ENCODE measurements around the gene MOXD1. TPM values are rescaled to one million over a fixed set of nuclear protein-coding genes. Genes with fewer than 3 reads are reported as not detected.

Gene MOXD1
- total RNA-seq, 1 donor from 2014 or later: 113 TPM

DNA sequence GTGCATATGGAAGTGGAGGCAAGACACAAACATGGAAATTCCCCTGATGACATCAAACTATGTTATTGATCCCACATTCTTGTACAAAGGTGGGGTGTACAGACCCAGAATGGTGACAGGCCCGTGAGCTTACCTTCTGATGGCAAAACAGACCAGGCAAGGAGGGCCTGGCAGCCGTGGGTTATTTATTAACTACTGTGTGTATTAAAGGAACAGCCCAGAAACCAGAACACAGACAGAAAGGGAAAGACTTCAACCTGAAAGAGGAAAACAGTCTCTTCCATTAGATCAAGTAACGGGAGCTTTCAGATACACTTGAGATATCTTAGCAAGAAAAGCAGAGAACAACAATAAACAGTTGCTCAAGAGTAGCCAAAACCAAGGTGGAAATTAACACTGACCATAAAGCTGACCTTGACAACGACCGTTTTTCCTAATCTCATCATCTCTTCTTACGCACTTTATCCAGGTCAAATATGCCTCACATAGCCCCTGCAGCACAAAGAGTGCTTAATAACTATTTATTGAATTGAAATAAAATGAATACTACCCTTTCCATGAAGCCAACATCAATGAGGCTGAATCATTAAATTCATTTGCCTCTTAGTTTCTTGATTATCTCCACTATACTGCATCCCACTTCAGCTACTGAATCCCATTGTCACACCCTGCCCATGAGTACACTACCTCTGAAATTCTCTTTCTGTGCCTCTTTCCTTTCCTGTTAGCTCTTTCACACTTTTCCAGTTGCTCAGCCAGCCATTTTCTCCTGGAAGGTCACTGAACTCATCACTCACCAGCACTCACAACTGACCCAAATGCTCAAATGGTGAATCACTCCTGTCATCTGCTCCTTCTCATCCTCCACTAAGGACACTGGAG, 67.4 kb downstream of the MOXD1 start:
- Mint-ChIP-seq H3K27ac (peak overlapping the region; percentile 74), H3K4me1 (peaks cover 17% of the 10 kb centered on the region), H3K9me3 (peaks cover 11% of the 10 kb centered on the region), H3K36me3 (peaks cover 26% of the 10 kb centered on the region), H3K27me3 (ENCODE audit: low read depth) (no peaks in the 10 kb centered on the region), H3K4me3 (no peak overlapping the region)
- TF ChIP-seq, protein P1, sequence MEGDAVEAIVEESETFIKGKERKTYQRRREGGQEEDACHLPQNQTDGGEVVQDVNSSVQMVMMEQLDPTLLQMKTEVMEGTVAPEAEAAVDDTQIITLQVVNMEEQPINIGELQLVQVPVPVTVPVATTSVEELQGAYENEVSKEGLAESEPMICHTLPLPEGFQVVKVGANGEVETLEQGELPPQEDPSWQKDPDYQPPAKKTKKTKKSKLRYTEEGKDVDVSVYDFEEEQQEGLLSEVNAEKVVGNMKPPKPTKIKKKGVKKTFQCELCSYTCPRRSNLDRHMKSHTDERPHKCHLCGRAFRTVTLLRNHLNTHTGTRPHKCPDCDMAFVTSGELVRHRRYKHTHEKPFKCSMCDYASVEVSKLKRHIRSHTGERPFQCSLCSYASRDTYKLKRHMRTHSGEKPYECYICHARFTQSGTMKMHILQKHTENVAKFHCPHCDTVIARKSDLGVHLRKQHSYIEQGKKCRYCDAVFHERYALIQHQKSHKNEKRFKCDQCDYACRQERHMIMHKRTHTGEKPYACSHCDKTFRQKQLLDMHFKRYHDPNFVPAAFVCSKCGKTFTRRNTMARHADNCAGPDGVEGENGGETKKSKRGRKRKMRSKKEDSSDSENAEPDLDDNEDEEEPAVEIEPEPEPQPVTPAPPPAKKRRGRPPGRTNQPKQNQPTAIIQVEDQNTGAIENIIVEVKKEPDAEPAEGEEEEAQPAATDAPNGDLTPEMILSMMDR (IDR thresholded peaks at IDR 0.05; ENCODE audit: unreplicated experiment): no peak
- DNase-seq (ENCODE audit: low spot score in 2 of 2, unreplicated experiment in 2 of 2): no peak

DNA sequence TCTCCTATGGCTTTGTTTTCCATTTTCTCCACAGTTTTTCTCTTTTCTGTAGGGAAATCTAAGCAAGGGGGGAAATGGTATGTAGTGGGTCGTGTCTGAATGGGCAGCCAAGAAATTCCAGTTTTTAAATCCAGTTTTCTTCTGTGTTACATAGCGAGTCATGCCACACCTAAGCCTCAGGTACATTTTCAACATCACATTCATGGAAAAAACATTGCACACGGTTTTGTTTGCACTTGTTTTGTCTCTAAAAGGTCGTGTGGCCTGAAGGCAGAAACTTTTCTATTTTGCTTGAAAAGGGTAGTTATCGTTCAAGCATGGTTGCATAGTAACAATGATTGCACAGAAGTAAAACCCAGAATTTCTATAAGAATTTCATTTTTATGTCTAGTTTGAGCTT, 70.5 kb downstream of the MOXD1 start:
- no peak overlapping the region for H3K27ac Mint-ChIP-seq
- peaks cover 4% of the 10 kb centered on the region for H3K9me3 Mint-ChIP-seq
- peaks cover 17% of the 10 kb centered on the region for H3K4me1 Mint-ChIP-seq
- TF ChIP-seq, protein P1 (IDR thresholded peaks at IDR 0.05; ENCODE audit: unreplicated experiment): no peak
- H3K36me3 Mint-ChIP-seq: peaks cover 17% of the 10 kb centered on the region
- no peak for DNase-seq (ENCODE audit: low spot score in 2 of 2, unreplicated experiment in 2 of 2)
- no peak overlapping the region for H3K4me3 Mint-ChIP-seq
- H3K27me3 Mint-ChIP-seq (ENCODE audit: low read depth): no peaks in the 10 kb centered on the region

DNA sequence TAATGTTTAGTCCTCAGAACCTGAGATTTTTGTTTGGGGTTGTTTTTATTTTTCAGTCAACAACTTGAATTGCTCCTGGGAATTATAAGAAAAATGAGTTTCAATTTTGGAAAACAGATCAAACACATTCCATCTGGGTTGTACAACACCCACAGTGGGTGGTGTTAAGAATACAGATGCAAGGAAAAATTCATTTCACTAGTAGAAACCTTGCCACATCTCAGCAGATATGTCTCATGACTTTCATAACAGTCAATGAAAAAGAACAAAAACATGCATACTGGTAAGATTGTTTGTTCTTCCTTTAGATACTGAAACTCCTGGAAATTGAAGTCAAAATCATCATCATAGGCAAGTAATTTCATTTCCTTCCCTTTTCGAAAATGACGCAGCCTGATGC, 78.9 kb downstream of the MOXD1 start:
- Mint-ChIP-seq H3K36me3 (peaks cover 50% of the 10 kb centered on the region), H3K4me1 (no peaks in the 10 kb centered on the region), H3K4me3 (no peak overlapping the region), H3K27ac (no peak overlapping the region), H3K9me3 (peaks cover 20% of the 10 kb centered on the region), H3K27me3 (ENCODE audit: low read depth) (no peaks in the 10 kb centered on the region)
- no peak for DNase-seq (ENCODE audit: low spot score in 2 of 2, unreplicated experiment in 2 of 2)
- TF ChIP-seq, protein P1 (IDR thresholded peaks at IDR 0.05; ENCODE audit: unreplicated experiment): no peak

DNA sequence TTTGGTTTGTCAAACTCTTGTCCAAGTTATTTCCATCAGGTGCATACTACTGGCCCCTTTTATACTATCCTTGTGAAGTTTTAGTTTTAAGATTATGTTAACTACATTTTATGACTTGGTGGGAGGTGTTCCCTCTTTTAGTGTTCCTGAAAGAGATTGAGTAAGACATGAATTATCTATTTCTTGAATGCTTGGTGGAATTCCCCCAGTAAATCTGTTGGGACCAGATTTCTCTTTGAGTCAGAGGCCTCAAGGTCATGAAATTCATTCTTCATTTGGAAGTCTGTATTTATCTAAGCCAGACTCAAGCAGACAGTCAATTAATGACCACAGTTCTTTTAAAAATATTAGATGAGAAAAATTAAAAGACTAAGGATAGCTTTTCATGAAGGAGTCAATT, 81.3 kb downstream of the MOXD1 start:
- TF ChIP-seq, protein P1 (IDR thresholded peaks at IDR 0.05; ENCODE audit: unreplicated experiment): no peak
- H3K4me1 Mint-ChIP-seq: no peaks in the 10 kb centered on the region
- H3K27me3 Mint-ChIP-seq (ENCODE audit: low read depth): no peaks in the 10 kb centered on the region
- no peak overlapping the region for H3K27ac Mint-ChIP-seq
- no peak for DNase-seq (ENCODE audit: low spot score in 2 of 2, unreplicated experiment in 2 of 2)
- H3K4me3 Mint-ChIP-seq: no peak overlapping the region
- peaks cover 38% of the 10 kb centered on the region for H3K9me3 Mint-ChIP-seq
- H3K36me3 Mint-ChIP-seq: peaks cover 66% of the 10 kb centered on the region

DNA sequence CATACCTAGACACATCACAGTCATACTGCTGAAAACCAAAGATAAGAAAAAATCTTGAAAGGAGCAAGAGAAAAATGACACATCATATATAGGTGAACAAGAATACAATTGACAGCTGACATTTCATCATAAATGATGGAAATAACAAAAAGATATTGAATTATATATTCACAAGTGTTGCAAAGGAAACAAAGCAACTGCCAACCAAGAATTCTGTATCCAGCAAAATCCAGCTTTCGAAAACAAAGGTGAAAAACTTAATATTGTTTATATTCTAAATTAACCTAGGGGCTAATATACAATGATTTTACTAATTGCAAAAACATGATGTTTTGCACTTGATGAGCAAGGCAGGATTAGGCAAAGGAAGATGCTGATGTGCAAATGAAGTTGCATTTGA, 84.3 kb downstream of the MOXD1 start:
- Mint-ChIP-seq H3K4me3 (no peak overlapping the region), H3K9me3 (peaks cover 46% of the 10 kb centered on the region), H3K4me1 (peaks cover 4% of the 10 kb centered on the region), H3K27ac (no peak overlapping the region), H3K27me3 (ENCODE audit: low read depth) (no peaks in the 10 kb centered on the region), H3K36me3 (peaks cover 66% of the 10 kb centered on the region)
- TF ChIP-seq, protein P1 (IDR thresholded peaks at IDR 0.05; ENCODE audit: unreplicated experiment): no peak
- DNase-seq (ENCODE audit: low spot score in 2 of 2, unreplicated experiment in 2 of 2): no peak
